ENCODE results near the gene MYLK2.

DNA sequence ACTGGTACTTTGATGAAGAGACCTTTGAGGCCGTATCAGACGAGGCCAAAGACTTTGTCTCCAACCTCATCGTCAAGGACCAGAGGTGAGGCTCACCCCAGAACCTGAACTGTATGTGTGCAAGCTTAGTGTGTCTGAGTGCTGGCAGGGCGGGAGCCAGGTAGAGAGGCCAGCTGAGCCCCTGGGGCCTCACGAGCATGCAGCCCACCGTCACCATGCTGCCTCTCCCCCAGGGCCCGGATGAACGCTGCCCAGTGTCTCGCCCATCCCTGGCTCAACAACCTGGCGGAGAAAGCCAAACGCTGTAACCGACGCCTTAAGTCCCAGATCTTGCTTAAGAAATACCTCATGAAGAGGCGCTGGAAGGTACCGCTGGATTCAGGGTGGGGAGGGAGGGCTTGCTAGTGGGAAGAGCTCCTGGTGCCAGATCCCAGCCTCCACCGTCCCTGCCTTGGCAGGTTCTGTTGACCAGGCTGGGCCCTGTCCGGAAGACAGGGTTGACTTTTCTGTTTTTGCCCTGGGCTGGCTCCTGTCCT is 12.7 kb downstream of the MYLK2 start:
- TF ChIP-seq CEBPB (IDR thresholded peaks at IDR 0.05), result no peak
- no peak for TF ChIP-seq ZBTB7A (IDR thresholded peaks at IDR 0.05; ENCODE audit: low read depth)
- TF ChIP-seq YY1 (IDR thresholded peaks at IDR 0.05; ENCODE audit: low read depth), result no peak
- TF ChIP-seq NFIC (IDR thresholded peaks at IDR 0.05), result no peak
- TF ChIP-seq TAF1 (IDR thresholded peaks at IDR 0.05; ENCODE audit: low read depth), result no peak
- TF ChIP-seq, protein P1, sequence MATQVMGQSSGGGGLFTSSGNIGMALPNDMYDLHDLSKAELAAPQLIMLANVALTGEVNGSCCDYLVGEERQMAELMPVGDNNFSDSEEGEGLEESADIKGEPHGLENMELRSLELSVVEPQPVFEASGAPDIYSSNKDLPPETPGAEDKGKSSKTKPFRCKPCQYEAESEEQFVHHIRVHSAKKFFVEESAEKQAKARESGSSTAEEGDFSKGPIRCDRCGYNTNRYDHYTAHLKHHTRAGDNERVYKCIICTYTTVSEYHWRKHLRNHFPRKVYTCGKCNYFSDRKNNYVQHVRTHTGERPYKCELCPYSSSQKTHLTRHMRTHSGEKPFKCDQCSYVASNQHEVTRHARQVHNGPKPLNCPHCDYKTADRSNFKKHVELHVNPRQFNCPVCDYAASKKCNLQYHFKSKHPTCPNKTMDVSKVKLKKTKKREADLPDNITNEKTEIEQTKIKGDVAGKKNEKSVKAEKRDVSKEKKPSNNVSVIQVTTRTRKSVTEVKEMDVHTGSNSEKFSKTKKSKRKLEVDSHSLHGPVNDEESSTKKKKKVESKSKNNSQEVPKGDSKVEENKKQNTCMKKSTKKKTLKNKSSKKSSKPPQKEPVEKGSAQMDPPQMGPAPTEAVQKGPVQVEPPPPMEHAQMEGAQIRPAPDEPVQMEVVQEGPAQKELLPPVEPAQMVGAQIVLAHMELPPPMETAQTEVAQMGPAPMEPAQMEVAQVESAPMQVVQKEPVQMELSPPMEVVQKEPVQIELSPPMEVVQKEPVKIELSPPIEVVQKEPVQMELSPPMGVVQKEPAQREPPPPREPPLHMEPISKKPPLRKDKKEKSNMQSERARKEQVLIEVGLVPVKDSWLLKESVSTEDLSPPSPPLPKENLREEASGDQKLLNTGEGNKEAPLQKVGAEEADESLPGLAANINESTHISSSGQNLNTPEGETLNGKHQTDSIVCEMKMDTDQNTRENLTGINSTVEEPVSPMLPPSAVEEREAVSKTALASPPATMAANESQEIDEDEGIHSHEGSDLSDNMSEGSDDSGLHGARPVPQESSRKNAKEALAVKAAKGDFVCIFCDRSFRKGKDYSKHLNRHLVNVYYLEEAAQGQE (IDR thresholded peaks at IDR 0.05; ENCODE audit: low read depth), result no peak
- TF ChIP-seq EP300 (IDR thresholded peaks at IDR 0.05; ENCODE audit: borderline replicate concordance), result no peak
- no peak for TF ChIP-seq CREB1 (IDR thresholded peaks at IDR 0.05; ENCODE audit: low read depth)
- TF ChIP-seq FOXM1 (IDR thresholded peaks at IDR 0.05; ENCODE audit: borderline replicate concordance, low read depth), result no peak
- TF ChIP-seq, protein P2, sequence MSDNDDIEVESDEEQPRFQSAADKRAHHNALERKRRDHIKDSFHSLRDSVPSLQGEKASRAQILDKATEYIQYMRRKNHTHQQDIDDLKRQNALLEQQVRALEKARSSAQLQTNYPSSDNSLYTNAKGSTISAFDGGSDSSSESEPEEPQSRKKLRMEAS (IDR thresholded peaks at IDR 0.05), result no peak

All from Ishikawa (cell line).